Esophagus mucosa (tissue), 1 donor: ENCODE results near the gene PAQR6. TPM values are rescaled to one million over a fixed set of nuclear protein-coding genes. Genes with fewer than 3 reads are reported as not detected.

ENCODE experiments used
- ATAC-seq: fragments of 200-7000 bp; cut with Tn5 transposase; one replicate; pipeline ENCODE4 v1.9.1; 2020
- total RNA-seq: library from RNA; stranded (reverse); gene quantifications from one replicate; pipeline ENCODE4 v1.2.4, GENCODE V29; 2023
- donor health status: DM: yes; HTN: yes; CAD: no.

PAQR6 gene
- total RNA-seq, 1 donor from 2014 or later = 2.0 TPM

- ATAC-seq = peak; percentile 100
Measured at GRCh38 chr1:156193488-156194299, 54.2 kb downstream of the PAQR6 start, which contains the start of gene SLC25A44. Gene SLC25A44, plus strand, starts transcription at chr1:156194104. Its CDS starts 5,744 bp downstream, at chr1:156199848.

Other genes starting within 250 kb of the PAQR6 start
- 121 TPM for gene SSR2, start 227.1 kb downstream of the PAQR6 start, total RNA-seq
- 23.0 TPM for gene UBQLN4, start 194.3 kb downstream of the PAQR6 start, total RNA-seq
- 62.3 TPM for gene LAMTOR2, start 193.3 kb downstream of the PAQR6 start, total RNA-seq
- 420 TPM for gene RAB25, start 186.9 kb downstream of the PAQR6 start, total RNA-seq
- gene MEX3A, start 165.6 kb downstream of the PAQR6 start, total RNA-seq = 1.7 TPM
- gene LMNA, start 133.3 kb downstream of the PAQR6 start, total RNA-seq = 315 TPM
- gene SEMA4A, start 94.5 kb downstream of the PAQR6 start, total RNA-seq = 34.6 TPM
- gene SLC25A44, start 54.0 kb downstream of the PAQR6 start, total RNA-seq = 12.7 TPM
- gene PMF1, start 35.0 kb downstream of the PAQR6 start, total RNA-seq = 44.3 TPM
- 0.28 TPM for gene BGLAP, start 5.9 kb downstream of the PAQR6 start, total RNA-seq
- 38.0 TPM for gene SMG5, start 34.8 kb upstream of the PAQR6 start, total RNA-seq
- 110 TPM for gene TMEM79, start 36.3 kb upstream of the PAQR6 start, total RNA-seq
- gene GLMP, start 47.6 kb upstream of the PAQR6 start, total RNA-seq = 22.5 TPM
- not detected for gene VHLL, start 51.3 kb upstream of the PAQR6 start, total RNA-seq
- 178 TPM for gene CCT3, start 90.2 kb upstream of the PAQR6 start, total RNA-seq
- 0.80 TPM for gene TSACC, start 90.5 kb upstream of the PAQR6 start, total RNA-seq
- 1.7 TPM for gene RHBG, start 121.2 kb upstream of the PAQR6 start, total RNA-seq